DMS53 (cell line): ENCODE measurements around the gene TMIGD2.
A peak's percentile ranks its signal among the peaks of the same experiment; 100 is the strongest.
"Not testable (repeated sequence)": the region's sequence is repeated elsewhere in the genome, so short reads cannot be mapped to it uniquely, and the experiment has no call there.

Experiments
- DNase-seq: peaks from one replicate; lab custom pipeline; 2025; lab: John Stamatoyannopoulos, UW

The TMIGD2 gene

DNA sequence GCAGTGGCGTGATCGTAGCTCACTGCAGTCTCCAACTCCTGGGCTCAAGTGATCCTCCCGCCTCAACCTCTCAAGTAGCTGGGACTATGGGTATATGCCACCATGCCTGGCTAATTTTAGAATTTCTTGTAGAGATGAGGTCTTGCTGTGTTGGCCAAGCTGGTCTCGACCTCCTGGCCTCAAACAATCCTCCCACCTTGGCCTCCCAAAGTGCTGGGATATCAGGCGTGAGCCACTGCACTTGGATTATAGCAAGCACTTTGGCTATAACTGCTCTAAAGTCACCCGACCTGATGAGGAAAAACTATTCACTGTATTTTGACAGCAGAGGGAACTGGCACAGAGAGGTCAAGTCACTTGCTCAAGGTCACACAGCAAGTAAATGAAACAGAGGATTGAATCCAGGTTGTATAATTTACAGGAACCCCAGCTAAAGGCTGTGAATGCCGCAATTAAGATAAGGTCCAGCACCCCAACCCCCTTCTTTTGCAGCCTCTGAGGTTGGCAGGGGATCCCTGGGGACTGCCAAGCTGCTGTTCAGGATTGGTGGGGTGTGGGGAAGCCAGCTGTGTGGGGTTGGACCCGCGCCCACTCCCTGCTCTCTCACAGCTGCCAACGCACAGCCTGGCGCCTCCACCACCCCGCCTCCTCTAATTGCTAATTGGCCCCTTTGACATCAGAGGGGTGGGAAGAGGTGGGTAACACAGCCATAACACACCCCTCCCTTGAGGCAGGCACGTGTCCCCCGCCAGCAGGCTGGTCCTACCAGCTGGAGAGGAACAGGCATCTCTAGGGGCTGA, 6.0 kb downstream of the TMIGD2 start:
- no peak for DNase-seq

GRCh38 chr19:4294389-4294788, 7.8 kb downstream of the TMIGD2 start:
- no peak for DNase-seq

DNA sequence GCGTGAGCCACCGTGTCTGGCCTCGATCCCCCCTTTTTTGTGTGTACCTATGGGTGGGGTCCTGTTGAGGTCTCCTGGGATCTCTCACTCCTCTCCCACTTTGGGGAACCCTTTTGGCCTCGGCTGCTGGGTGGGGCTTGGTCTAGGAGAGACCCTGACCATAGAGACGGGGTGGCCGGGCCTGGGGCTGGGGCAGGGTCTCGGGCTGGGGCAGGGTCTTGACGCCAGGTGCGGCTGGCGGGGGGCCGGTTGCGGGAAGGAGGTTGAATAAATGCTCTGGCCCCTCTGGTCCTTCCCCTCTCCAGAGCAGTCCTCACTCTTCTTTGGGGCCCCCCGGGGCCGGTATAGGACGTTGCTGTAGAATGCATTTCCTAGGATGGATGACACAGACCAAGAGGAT, 9.7 kb downstream of the TMIGD2 start:
- DNase-seq, result no peak

DNA sequence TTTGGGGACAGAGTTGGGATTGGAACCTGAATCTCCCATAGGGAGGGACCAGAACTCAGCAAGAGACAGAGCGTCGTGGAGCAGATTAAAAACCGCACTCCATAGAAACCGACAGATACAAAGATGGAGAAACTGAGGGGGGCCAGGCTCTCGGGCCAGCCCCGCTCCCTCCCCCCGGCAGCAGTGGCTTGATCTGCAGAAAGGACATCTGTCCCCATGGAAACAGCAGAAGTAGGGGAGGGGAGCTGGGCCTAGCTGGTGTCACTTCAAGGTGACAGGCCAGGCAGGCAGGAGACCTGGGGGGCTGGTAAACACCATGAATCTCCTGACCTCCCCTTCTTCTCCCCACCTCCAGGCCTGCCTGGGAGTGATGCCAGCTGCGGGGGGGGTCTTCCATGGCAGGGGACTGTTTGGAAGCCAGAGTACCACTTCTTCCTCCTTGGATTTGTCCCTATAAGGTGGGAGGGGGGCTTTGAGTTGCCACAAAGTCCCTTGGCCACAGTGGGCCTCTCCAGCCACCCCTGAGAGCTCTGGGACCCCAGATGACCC, 10.9 kb downstream of the TMIGD2 start:
- DNase-seq, result no peak

- DNase-seq, result no peak
Observed at GRCh38 chr19:4288091-4288777, 14.0 kb downstream of the TMIGD2 start.

GRCh38 chr19:4286141-4286540, 16.0 kb downstream of the TMIGD2 start:
- DNase-seq, result not testable (repeated sequence)

- DNase-seq, result no peak
Observed at GRCh38 chr19:4284974-4285373, 17.2 kb downstream of the TMIGD2 start.

- DNase-seq, result peak; percentile 41
Observed at GRCh38 chr19:4284176-4284958, 17.8 kb downstream of the TMIGD2 start.

DNA sequence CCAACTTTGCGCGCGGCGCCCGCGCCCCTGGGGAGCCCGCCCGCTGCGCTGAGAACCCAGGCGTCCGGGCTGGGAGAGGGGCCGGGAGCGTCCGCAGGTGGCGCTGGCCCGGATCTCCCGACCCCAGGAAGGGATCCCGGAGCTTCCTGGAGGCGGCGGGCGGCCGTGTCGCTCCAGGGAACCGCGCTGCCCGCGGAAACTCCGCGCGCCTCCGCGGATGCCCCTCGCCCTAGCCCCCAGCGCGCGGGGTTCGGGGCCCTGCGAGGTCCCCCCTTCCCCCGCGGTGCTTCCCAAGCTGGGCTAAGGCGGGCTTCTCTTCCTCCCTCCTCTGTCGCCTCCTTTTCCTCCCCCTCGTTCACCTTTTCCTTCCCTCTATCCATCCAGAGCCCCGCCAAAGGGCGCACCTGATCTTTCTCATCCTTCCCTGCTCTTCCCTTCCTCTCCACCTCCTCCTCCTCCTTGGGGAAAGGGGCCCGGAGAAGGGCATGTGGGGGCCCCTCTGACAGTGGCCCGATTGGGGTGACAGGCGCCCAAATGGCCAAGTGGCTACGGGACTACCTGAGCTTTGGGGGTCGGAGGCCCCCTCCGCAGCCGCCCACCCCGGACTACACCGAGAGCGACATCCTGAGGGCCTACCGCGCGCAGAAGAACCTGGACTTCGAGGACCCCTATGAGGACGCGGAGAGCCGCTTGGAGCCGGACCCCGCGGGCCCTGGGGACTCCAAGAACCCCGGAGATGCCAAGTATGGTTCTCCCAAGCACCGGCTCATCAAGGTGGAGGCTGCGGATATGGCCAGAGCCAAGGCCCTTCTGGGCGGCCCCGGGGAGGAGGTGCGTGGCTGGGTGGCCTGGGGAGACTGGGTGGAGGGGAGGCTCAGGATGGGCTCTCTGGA, 22.4 kb downstream of the TMIGD2 start:
- DNase-seq, result no peak

DNA sequence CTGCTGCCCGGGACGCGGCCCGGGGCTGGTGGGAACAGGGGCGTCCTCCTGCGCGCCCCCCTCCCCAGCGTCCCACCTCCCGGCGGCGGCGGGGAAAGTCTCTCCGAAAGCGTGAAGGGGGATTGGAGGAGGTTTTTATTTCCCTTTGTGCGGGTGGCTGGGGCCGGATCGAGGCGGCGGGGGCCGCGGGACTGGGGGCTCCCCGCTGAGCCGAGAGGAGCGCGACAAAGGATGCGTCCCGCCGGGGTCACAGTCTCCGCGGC, 23.0 kb downstream of the TMIGD2 start:
- DNase-seq, result no peak

GRCh38 chr19:4278419-4279266, 23.5 kb downstream of the TMIGD2 start, which contains the start of gene SHD:
TSS of gene SHD (plus strand) at chr19:4279266. CDS start at chr19:4280064, 798 bp downstream.
- DNase-seq, result no peak

GRCh38 chr19:4278010-4278409, 24.2 kb downstream of the TMIGD2 start:
- DNase-seq, result no peak

GRCh38 chr19:4277191-4277696, 24.9 kb downstream of the TMIGD2 start:
- peak; percentile 20 for DNase-seq

GRCh38 chr19:4274321-4274686, 27.9 kb downstream of the TMIGD2 start:
- not testable (repeated sequence) for DNase-seq

- no peak for DNase-seq
Observed at GRCh38 chr19:4272894-4273293, 29.3 kb downstream of the TMIGD2 start.

GRCh38 chr19:4268816-4269430, 33.3 kb downstream of the TMIGD2 start:
- DNase-seq, result no peak

GRCh38 chr19:4267901-4268815, 34.0 kb downstream of the TMIGD2 start:
- no peak for DNase-seq

DNA sequence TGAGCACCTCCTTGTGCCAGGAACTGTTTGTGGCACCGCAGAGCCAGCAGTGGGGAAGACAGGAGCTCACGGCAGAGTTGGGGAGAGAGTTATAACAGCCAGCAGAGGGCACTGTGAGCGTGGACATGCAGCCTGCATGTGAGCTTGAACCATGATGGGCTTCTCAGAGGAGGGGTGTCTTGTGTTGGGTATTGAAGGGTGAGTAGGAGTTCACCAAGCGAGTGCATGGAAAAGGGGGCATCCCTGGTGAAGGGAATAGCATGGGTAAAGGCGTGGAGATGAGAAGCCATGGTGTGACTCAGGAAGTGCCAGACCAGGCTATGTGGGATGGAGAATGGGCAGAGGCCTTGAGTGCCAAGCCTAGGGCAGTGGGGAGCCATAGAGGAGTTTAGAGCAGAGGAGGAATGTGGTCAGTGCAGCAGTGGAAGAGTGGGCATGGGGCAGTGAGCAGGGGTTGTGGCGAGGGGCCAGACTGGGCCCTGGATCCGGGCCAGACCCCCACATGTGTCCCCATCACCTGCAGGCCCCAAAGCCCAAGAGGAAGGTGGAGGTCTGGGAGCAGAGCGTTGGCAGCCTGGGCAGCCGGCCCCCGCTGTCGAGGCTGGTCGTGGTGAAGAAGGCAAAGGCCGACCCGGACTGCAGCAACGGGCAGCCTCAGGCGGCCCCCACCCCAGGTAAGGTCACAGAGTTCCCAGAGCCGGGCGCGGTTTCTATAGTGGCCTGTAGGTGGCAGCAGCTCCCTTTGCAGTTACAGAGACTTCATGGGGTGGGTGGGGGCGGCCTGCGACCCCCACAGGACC, 34.9 kb downstream of the TMIGD2 start:
- DNase-seq, result peak; percentile 62
